Activated T-cell treated with anti-CD3 and anti-CD28 coated beads for 48 hours (primary cell): ENCODE results near the gene ACTR5.

Experiments used
- DNase-seq: peaks from one replicate; pipeline ENCODE4 v3.0.0-alpha.2; 2020; ENCODE audit warnings: low read depth

ACTR5 gene

DNA sequence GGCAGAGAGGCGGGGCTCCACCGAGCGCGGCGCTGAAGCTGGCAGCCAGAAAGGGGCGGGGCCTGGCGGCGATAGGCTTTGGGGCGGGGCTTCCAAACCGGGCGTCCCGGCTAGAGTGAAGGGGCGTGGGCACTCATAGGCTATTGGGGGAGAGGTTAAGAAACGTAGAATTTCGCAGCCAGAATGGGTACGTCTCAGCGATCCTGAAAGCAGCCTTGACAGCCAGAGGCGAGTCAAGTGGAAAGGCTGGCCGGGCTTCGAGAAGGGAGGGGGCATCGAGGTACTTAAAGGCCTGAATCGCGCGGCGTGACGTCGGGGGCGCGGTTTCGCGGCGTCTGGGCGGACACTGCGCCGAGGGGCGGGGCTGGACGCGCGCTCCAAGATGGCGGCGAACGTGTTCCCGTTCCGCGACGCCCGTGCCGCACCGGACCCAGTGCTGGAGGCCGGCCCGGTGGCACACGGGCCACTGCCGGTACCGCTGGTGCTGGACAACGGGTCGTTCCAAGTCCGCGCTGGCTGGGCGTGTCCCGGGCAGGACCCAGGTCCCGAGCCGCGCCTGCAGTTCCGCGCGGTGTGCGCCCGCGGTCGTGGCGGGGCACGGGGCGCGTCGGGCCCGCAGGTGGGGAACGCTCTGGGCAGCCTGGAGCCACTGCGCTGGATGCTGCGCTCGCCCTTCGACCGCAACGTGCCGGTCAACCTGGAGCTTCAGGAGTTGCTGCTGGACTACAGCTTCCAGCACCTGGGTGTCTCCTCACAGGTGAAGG is at the start of gene ACTR5:
Gene ACTR5, plus strand, starts transcription at position 364 of the 764 bp plus-strand sequence. Its CDS starts 19 bp downstream, at position 383.
- peak; percentile 97 for DNase-seq

DNA sequence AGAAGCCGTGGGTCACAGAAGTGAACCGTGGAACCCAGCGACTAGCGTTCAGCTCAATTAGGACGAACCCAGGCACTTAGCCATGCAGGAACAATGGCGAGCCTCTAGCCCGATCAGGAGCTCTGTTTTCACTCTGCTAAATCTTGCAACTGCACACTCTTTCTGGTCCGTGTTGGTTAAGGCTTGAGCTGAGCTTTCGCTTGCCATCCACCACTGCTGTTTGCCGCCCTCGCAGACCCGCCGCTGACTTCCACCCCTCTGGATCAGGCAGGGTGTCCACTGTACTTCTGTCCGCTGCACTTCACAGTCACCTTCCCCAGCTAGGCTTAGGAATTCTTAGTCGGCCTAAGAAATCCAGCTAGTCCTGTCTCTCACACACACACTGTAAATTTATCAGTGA is 49.7 kb upstream of the ACTR5 start:
- DNase-seq = no peak

DNA sequence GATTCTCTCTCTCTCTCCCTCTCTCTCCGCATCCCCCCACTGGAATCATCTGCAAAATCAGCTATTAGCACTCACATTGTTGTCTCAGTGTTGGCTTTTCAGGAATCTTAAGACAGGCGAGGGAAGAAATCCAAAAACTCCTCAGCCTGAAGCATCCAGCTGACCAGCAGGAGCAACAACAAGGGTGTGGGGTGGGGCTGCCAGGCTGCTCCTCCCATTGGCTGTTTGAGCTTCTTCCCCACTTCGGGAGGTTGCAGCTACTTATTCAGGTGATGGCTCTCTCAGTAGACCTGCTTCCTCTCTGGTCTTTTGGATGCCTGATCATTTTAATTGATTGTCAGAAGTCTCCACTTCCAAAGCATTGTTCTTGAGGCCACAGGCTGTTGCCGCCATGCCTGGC is 48.1 kb upstream of the ACTR5 start:
- DNase-seq = no peak

DNA sequence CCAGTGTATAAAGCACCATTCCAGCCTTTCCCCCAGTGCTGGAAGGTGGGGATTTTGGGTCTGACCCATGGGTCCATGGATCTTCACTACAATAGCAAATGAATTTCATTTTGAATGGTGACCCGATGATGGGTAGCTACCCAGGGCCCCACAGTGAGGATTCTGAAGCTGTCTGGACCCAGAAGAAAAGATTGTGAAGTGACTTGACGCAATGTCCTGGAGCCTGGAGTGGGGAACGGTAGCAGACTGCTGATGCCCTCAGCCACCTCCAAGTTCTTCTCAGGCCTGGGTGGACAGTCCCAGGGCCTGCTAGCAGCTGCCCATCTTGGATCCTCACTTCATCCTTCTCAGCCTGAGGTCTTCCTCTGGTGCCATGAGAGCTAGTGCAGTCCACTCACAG is 47.3 kb upstream of the ACTR5 start:
- no peak for DNase-seq

DNA sequence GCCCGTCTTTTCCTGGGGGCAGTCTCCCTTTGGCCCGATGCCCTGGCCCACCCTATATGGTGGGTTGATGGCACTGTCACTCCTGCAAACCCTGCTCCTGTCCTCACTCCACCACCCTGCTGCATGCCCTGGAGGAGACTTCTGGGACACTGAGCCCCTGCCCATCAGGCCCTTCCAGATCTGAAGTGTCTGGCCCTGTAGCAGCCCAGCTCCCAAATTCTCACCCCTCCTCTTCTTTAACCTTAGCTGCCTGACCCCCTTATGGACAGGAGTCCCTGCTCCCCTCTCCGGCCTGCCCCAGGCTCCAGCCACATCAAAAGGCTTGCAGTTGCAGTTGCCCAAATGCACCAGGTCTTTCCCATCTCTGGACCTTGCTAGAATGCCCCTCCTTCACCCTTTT is 44.7 kb upstream of the ACTR5 start:
- DNase-seq = no peak

DNA sequence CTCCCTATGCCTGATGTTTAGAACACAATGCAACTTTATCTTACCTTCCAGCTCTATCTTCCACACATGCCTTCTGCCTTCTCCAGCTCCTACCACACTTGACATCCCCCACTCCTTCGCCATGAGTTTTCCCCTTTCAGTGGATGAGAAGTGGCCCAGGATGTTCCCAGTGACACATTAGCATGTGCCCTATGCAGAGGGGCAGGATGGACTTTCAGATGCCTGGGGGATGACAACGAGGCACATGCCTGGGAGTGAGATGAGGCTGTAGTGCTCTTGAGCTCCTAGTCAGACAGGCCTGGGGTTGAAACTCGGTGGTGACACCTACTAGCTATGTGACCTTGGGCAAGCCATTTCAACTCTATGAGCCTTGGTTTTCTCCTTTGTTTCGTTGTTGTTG is 44.1 kb upstream of the ACTR5 start:
- DNase-seq = no peak

DNA sequence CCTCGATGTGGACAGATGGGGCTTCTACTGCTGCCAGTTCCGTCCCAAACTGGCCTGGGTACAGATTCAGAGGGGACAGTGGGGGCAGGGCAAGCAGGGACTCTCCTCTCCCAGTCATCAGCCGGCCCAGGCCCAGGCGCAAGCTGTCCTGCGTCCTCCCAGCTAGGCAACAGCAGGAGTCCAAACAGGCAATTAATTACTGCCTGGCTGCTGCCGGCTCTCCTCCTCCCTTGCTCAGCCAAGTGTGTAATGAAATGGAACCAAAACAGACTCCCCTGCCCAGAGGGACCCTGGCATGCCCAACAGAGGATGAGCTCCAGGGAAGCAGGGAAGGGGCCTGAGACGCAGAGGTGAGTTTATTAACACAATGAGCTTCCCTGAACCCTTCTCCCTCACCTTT is 41.8 kb upstream of the ACTR5 start:
- DNase-seq = no peak

DNA sequence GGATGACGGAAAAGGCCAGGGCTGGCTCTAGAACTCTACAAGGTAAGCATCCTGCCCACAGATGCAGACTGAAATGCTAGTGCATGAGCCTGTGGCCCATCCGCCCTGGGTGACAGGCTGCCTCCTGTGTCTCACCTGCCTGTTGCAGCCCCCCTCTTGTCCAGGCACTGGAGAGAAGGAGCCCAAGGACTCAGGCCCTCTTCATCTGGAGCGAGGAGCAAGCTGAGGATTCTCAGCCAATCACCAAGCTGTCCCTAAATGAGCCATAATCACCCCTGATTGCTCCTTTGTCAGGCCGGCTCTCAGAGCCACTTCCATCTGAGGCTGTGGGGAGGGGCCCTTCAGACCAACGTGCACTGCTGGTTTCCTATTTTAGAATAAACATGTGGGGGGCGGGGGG is 34.0 kb upstream of the ACTR5 start:
- DNase-seq = no peak

DNA sequence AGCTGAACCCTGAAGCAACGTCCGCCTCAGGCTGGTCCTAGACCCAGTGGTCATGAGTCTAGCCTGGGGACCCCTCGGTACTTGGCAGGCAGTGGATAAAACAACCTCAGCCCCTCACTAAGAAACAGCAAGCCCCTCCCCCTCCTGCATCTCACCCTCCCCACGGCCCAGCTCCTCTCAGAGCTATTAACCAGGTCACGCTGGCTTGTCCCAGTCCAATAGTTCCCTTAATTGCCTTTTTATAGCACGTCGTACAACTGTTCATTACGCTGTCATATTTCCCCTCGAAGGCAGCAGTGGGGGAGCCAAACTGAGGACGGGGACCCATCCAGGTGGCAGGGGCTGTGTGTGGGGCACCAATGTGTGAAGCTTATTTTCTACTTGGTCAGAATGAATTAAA is 32.6 kb upstream of the ACTR5 start:
- DNase-seq = no peak

DNA sequence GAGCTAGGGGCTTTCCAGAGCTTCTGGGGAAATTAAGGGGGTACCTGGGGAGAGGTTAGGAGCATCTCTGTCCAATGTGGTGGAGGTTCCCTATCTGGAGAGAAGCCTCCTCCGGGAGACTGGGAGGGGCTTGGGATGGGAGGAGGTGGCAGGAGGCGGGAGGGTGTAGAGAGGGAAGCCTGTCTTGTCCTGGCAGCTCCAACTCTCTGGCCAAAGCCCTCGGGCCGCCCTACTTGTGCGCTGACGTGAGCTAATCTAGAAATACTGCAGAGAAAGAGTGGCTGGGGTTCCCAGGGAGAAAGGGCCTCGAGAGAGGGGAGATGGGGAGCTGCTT is 25.6 kb upstream of the ACTR5 start:
- no peak for DNase-seq

DNA sequence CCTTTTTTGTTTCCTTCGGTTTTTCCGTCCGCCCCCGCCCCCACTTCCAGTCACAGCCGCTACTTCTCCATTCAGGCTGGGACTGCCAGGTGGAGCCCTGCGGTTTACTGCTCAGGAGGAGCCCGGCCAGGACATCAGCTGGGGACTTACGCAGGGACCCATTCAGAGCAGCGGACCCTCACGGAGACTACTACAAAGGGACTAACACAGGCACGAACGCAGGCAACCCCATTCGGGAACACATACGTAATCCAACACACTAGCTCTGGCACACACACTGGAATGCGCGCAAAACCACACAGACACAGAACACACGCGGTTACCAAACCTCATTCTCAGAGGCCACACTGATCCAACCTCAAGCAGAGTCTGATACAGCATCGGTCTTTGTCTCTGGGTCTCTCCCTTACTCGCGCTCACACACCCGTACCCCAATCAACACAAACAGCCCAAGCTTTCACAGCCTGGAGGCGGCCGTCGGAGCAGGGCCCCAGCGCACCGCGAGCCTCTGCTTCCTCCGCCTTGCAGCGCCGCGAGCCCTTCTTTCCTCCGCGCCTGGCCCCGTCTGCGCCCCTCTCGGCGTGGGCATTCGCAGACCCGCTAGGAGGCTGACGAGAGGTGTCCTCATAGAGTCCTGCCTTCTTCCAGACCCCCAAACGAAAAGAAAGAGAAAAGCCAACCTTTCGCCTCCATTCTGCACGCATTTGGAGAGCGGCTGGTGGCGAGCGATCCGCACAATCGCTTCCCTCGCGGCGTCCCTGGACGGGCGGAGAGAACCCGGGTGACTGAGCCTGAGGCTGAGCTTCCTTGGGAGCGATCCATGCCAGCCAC is 25.0 kb upstream of the ACTR5 start:
- DNase-seq = no peak

DNA sequence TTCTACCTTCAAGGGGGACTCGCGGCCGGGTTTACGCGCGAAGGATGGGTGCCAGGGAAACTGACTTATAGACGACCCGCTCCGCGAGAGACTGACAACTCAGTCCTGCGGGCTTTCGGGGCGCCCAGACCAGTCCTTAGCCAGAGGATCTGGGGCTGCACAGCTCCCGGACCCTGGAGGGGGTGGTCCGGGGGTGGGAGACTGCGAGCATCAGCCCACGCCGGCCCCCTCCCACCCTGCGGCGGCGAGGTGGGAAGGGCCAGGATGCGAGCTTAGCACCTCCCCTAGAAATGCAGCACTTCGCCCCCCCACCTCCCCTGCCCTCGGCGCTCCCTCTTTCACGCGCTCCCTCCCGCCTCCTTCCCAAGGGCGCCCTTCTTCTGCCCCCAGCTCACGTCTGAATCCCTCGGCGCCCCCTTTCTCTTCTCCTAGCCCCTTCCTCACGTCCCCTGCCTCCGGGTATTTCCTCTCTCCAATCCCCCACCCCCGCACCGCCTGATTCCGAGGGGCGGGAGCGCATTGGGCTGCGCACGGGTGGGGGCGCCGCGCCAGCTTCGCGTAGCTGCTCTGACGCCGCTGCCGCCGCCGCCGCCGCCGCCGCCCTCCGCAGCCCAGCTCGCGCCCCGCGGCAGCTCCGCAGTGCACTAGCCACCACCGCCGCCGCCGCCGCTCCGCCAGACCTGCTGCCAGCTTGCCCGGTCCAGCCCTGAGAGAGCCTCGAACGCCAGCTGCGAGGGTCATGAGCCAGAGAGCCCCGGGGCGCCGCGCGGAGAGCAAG is 24.2 kb upstream of the ACTR5 start, which contains the start of gene SLC32A1:
Gene SLC32A1, plus strand, starts transcription at position 639 of the 778 bp plus-strand sequence. CDS start 239 bp downstream, outside the sequence.
- DNase-seq = no peak

DNA sequence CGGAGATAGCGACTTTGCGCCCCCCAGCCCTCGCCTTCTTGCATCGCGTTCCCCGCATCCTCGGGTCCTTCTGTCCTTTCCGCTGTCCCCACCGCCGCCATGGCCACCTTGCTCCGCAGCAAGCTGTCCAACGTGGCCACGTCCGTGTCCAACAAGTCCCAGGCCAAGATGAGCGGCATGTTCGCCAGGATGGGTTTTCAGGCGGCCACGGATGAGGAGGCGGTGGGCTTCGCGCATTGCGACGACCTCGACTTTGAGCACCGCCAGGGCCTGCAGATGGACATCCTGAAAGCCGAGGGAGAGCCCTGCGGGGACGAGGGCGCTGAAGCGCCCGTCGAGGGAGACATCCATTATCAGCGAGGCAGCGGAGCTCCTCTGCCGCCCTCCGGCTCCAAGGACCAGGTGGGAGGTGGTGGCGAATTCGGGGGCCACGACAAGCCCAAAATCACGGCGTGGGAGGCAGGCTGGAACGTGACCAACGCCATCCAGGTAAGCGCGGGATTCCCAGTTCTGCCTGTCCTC is 23.6 kb upstream of the ACTR5 start:
- no peak for DNase-seq

DNA sequence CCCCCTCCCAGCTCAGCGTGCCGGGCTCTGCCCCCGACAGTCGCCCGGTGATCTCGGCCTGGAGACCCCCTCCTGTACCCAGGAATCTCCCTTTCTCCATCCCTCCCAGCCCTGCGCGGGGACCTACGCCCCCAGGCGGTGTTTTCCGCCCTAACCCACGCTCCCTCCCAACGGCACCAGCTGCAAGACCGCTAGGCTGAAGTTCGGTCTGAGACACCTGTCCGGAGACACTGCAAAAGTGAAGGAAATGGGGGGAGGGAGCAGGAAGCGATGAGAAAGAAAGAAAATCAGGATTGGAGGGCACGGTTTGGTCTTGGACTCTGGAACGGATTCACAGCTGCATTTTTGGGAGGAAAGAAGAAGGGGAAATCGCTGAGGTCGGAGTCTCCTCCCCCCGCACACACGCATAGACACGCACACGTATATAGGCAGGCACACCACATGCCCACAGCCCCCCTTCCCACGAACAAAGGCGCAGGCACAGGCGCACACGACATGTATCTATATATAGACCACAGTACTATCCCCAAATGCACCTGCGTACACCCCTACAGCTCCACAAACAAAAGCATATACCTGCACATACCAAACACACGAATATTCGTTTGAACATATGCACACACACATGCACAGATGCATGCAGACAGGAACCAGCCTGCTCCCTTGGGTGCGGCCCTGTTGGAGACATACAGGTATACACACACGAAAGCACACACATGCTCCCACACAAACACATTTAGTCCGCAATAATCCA is 22.9 kb upstream of the ACTR5 start:
- DNase-seq = no peak

DNA sequence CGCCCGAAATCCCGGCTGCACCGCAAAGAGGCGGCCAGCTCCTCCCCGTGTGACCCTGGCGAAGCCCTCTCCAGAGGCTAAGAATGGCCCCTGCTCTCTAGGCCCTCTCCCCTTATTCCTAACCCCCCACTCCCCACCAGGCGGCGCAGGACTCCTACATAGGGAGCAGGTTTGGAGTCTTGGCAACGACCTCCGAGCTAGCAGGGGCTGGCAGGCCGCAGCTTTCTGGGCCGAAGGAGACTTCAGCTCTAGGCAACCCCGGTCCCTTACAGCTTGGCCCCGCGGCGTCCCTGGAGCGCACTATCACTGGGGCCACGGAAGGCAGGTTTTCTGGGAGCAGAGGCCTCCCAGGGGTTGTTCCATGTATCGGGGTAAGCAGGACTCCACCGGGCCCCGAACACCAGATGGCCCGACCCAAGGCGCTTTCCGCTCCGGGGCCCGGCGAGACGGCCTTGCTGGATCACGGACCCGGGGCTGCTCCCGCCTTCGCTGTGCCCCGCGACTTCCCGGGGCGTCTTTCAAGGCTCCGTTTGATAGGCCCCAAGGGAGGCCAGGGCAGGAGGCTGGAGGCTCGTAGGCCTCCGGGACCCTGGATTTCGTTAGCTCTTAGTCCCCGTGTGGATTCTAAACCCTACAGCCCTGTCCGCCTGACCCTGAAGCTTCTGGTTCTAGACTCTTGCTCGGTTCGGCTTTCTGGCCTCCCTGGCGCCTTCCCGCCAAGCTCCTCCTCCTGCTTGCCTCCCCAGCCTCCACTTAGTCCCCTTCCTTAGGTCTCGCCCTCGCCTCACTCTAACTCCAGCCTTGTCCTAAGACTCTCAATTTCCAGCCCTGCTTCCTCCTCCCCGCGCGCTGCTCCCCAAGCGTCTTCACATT is 22.1 kb upstream of the ACTR5 start:
- no peak for DNase-seq

DNA sequence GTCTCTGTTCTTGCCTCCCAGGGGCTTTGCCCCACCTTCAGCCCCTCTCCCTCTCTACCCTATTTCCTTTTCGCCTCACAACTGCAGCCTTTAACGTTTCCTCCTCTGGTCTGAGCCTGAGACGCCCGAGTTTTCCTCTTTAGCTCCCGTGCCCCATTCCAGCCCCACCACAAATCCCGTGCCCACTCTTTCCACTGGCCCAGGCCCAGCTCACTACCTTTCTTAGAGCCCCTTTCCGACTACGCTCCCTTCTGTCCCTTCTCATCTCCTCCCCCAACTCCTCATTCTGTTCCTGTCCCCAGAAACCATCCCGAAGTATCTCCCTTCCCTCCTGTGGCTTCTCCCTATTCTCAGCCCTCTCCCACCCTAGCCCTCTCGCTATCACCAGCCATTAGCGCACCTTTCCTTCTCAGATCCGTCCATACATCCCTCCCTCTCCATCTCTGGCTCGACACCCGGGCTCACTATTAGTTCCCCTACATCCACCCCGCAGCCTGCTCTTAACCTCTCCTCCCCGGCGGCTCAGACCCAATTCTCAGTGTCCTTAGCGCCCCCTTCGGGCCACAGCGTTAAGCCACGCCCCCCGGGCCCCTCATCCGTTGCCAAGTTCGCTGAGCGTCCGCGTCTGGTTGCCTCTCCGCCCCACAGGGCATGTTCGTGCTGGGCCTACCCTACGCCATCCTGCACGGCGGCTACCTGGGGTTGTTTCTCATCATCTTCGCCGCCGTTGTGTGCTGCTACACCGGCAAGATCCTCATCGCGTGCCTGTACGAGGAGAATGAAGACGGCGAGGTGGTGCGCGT is 21.3 kb upstream of the ACTR5 start:
- DNase-seq = peak; percentile 80

DNA sequence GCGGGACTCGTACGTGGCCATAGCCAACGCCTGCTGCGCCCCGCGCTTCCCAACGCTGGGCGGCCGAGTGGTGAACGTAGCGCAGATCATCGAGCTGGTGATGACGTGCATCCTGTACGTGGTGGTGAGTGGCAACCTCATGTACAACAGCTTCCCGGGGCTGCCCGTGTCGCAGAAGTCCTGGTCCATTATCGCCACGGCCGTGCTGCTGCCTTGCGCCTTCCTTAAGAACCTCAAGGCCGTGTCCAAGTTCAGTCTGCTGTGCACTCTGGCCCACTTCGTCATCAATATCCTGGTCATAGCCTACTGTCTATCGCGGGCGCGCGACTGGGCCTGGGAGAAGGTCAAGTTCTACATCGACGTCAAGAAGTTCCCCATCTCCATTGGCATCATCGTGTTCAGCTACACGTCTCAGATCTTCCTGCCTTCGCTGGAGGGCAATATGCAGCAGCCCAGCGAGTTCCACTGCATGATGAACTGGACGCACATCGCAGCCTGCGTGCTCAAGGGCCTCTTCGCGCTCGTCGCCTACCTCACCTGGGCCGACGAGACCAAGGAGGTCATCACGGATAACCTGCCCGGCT is 20.6 kb upstream of the ACTR5 start:
- no peak for DNase-seq

DNA sequence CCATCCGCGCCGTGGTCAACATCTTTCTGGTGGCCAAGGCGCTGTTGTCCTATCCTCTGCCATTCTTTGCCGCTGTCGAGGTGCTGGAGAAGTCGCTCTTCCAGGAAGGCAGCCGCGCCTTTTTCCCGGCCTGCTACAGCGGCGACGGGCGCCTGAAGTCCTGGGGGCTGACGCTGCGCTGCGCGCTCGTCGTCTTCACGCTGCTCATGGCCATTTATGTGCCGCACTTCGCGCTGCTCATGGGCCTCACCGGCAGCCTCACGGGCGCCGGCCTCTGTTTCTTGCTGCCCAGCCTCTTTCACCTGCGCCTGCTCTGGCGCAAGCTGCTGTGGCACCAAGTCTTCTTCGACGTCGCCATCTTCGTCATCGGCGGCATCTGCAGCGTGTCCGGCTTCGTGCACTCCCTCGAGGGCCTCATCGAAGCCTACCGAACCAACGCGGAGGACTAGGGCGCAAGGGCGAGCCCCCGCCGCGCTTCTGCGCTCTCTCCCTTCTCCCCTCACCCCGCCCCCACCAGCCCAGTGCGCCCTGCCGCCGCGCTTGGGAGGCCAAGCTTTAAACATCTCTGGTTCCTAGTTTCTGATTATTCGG is 20.0 kb upstream of the ACTR5 start:
- no peak for DNase-seq
